NCI-H1105 (cell line): ENCODE measurements around the gene NECAB3.
A peak's percentile ranks its signal among the peaks of the same experiment; 100 is the strongest.

Experiments used
- DNase-seq: peaks from one replicate; lab custom pipeline; 2025; lab: John Stamatoyannopoulos, UW

NECAB3 gene

GRCh38 chr20:33697129-33697528 is 22.9 kb upstream of the NECAB3 start:
- no peak for DNase-seq

- no peak for DNase-seq
These were observed 22.2 kb upstream of the NECAB3 start for GRCh38 chr20:33696448-33696847.

GRCh38 chr20:33694639-33695012 is 20.4 kb upstream of the NECAB3 start:
- DNase-seq: no peak

DNA sequence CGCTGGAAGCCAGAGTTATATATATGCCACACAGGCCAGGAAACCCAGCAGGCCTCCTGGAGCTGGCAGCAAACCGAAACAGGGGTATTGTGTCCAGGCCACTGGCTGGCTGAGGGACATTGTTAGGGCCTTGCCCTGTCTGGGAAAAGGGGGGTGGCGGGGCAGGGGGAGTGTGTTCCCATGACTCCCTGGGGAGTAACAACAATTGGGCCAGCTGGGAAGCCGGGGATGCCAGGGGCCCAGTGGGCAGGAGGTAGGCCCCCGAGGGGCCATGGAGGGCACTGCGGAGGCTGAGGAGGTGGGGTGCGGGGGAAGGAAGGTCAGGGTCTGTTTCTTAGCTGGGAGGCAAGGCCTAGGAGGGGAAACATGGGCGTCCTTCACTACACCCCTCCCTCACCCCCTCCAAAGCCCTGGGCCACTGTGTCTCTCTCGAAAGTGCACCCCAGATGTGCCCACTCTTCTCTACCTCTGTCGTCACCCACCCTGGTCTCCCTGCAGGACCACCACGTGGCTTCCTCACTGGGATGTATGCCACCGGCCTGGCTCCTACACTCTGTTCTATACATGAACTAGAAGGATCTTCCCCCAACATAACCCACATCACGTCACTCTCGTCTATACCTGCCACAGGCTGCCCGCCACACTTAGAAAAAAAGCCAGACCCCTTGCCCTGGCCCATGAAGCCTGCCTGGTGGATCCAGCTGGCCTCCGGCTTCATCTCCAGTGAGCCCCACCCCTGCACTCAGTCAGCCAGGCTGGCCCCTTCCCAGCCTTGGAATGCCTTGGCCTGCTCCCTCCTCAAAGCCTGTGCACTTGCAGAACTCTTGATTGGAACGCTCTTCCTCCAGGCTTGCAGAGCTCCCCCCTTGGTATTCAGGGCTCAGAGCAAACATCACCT is 19.8 kb upstream of the NECAB3 start:
- DNase-seq: no peak

DNA sequence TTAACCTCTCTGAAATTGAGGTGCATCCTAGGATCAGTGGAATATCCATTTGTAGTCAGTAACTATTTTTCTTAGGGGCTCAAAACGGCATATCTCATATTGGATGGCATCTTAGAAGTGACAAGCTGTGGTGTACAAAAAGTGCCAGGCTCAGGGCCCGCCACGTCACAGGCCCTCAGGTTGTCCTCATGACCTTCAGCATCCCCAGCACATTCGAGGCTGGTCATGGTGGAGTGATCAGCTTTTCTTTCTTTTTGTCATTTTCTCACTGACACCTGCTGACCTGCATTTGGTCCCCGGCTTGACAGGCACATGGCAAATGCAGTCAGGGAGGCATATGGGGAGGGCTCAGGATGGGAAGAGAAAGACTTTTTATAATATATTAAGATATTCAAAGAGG is 19.1 kb upstream of the NECAB3 start:
- DNase-seq: no peak

DNA sequence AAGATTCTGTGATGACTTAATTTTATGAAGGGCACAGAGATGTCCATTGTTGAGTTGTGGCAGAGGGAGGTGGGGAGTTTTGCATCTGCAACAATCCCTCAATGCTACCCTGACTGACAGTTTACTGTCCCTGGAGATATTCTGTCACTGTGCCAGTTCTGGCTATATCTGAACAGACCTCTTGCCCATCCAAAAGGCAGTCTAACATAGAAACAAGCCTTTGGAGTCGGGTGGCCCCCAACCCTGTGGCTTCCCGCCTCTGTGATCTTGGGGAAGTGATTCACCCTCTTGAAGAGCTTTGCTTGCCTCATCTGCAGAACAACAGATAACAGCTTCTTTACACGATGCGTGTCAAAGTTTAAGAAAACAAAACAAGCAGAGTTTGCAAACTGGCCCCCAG is 15.7 kb upstream of the NECAB3 start:
- no peak for DNase-seq

- no peak for DNase-seq
These were observed 15.3 kb upstream of the NECAB3 start for GRCh38 chr20:33689493-33689892.

GRCh38 chr20:33688938-33689424 is 14.8 kb upstream of the NECAB3 start:
- DNase-seq: no peak

DNA sequence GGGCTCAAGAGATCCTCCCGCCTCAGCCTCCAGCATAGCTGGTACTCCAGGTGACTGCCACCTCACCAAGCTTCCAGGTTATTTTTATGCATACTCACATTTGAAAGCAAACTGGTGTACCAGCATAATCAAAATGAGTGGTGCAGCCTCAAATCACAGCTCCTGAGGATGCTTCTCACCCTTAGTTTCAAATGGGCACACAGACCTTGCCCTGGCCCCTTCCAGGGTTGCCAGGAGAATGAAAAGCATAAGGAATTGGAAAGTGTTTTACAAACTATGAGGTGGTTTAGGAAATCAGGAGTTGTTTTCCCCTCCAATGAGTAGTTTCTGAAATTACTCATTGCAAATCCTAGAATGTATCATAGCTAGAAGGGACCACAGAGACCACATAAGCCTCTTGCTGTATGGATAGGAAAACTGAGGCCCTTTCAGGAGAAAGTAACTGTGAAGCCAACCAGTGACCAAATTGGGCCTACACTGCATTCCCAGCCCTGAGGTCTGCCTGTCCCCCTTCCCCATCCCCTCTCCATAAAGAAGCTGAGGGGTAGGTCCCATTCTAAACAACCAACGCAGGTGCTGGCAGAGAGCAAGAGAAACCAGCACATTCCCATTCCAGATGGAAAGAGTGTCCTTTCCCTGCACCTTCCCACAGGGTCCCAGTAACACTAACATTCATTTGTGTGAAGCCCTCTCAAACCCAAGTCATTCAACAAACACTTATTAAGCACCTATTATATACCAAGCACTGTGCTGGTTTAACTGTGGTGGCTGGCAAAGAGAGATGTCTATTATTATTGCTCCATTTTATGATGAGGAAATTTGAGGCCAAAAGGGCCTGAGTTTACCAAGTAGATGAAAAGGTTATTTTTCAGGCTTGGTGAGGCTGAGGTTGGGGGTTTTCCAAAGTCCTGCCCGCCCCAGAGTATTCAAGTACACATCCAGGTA is 14.0 kb upstream of the NECAB3 start:
- DNase-seq: no peak

GRCh38 chr20:33687370-33687915 is 13.2 kb upstream of the NECAB3 start:
- no peak for DNase-seq

GRCh38 chr20:33686984-33687366 is 12.7 kb upstream of the NECAB3 start:
- no peak for DNase-seq

DNA sequence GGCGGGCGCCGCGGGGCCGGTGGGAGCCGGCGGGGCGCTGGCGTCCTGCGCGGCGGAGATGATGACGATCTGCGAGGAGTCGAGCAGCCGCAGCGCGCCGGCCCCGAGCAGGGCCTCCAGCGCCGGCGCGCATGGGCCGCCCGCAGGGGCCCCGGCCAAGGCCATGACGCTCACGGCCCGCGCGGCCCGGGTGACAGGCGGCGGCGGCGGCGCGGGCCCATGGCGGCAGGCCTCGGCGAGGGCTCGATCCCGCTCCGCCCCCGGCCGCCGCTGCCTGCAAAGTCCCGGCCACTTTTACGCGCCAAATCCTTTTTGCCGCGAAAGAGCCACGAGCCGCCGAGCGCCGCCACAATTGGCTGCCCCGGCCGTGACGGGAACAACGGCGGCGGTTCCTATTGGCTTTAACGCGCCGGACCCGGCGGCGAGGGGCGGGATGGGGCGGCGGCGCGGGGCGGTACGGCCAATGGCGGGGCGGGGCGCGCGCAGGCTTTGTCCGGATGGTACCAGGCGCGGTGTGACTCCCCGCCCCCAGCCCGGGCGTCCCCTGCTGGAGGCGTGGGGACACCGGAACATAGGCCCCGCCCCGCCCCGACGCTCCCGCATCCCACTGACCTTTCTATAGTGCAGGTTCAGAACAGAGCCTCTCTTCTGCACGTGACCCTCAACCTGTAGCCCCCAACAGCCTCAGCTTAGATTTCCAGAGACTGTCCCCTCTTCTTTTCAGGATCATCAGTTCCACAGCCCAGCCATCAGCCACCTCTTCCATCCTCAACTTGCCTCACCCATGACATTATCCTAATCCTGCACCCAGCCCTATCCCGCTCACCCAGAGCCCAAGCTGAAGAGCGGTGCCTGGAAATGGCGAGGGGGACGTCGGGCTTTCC is 12.1 kb upstream of the NECAB3 start, which contains the start of gene E2F1:
Gene E2F1 (minus strand): TSS at position 286 of the 884 bp plus-strand sequence. CDS start 121 bp downstream, at position 165.
- peak; percentile 98 for DNase-seq

- peak; percentile 18 for DNase-seq
These were observed 11.3 kb upstream of the NECAB3 start for GRCh38 chr20:33685328-33686099.

- DNase-seq: peak; percentile 61
These were observed 10.5 kb upstream of the NECAB3 start for GRCh38 chr20:33684533-33685327.

GRCh38 chr20:33681728-33682353 is 7.6 kb upstream of the NECAB3 start:
- no peak for DNase-seq

DNA sequence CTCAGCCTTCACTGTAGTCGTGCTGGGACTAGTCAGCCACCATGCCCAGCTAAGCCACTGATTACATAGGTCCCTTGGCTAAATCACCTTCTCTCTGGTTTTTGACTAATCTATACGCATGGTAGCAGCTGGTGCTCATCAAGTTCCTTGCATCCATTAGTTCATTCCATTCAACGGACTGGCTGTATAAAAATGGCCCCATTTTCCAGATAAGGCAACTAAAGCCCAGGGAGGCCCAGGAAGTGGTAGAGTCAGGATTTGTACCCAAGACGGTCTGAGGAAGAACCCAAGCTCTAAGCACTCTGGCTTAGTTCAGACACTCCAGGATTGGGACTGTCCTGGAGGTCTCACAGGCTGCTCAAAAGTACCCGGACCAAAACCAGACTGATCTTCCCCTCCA is 7.1 kb upstream of the NECAB3 start:
- DNase-seq: no peak

GRCh38 chr20:33680686-33681085 is 6.5 kb upstream of the NECAB3 start:
- DNase-seq: no peak

DNA sequence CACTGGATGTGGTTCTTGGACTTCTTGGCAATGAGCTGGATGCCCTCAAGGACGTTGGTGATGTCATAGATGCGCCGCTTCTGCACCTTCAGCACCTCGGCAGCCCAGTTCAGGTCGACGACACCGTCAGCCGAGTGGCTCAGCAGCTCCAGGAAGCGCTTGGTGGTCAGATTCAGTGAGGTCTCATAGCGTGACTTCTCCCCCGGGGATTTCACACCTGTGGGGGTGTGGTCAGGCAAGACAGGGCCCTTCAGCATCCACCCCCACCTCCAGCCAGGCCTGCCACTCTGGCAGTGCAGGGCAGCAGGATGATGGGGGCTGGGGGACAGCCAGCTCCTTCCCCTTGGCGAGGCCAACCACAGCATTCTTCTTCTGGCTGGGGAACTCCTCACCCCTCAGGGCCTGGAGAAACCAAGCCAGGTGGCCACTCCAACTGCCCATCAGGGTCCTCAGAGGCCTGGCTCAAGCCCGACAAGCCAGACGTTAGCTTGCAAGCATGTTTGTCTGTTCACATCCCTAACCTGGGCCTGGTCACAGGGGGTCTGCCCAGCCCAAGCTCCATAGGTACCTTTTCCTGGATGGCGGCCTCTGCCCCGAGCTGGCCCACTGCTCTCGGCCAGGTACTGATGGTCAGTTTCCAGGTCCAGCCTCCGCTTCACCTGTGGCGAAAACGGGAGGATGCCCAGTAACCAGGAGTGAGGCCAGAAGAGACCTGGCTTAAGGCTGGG is 5.7 kb upstream of the NECAB3 start:
- no peak for DNase-seq
